HepG2 (cell line): ENCODE results near the gene SLC44A4. TPM values are rescaled to one million over a fixed set of nuclear protein-coding genes. Genes with fewer than 3 reads are reported as not detected.

Experiments used
- ATAC-seq: fragments of 200-7000 bp; cut with Tn5 transposase; 3 replicates; pipeline ENCODE4 v1.9.1; 2020; ENCODE audit warnings: mild to moderate bottlenecking, moderate library complexity
- BruUV-seq: library from RNA; stranded (reverse); fragments of 400-500 nt; replicated peaks from 2 replicates; lab custom pipeline; 2021; lab: Mats Ljungman, UMichigan
- CTCF ChIA-PET: fragments of 300-600 bp; formaldehyde crosslinking; extraction: SDS; loops from one replicate; lab custom pipeline; 2021; ENCODE audit warnings: low total read pairs, inconsistent platforms, low intra/inter-chr PET ratio; lab: Yijun Ruan, JAX
- POLR2A ChIA-PET: fragments of 350-600 bp; sonication (Branson Sonifier 250); formaldehyde crosslinking; loops from one replicate; lab custom pipeline; 2020; ENCODE audit warnings: antibody characterized with exemption, inconsistent platforms; lab: Yijun Ruan, JAX
- DNase-seq: peaks from one replicate; pipeline ENCODE4 v3.0.0-alpha.2; 2015; ENCODE audit warnings: low spot score
- FAIRE-seq: peaks from 3 replicates; lab custom pipeline; 2011; peaks lifted over from hg19 to GRCh38; lab: Jason Lieb, UNC
- H2AFZ ChIP-seq: one replicate; pipeline ENCODE4 v1.6.1; 2011; ENCODE audit warnings: low read length, inconsistent platforms
- H3K27ac ChIP-seq: fragments of 300-600 bp; 3 replicates; pipeline ENCODE4 v1.8.0; 2011; ENCODE audit warnings: mixed run types, mild to moderate bottlenecking, mixed read lengths, low read length, inconsistent platforms; ENCODE audit not compliant: insufficient read depth; ENCODE audit errors: extremely low read length
- H3K27me3 ChIP-seq, 2 experiments: fragments of 200-600 bp in 1 of 2; 2 replicates in 1 of 2; 3 replicates in 1 of 2; pipeline versions ENCODE4 v1.6.0 to v1.8.0; 2011; ENCODE audit warnings: low read length in 2 of 2, mild to moderate bottlenecking in 2 of 2, moderate library complexity in 2 of 2, inconsistent platforms in 1 of 2; ENCODE audit not compliant: insufficient read depth in 2 of 2, control insufficient read depth in 1 of 2
- H3K36me3 ChIP-seq, 2 experiments: fragments of 200-600 bp in 1 of 2; replicated peaks in 1 of 2; 2 replicates in 1 of 2; 3 replicates in 1 of 2; pipeline versions ENCODE4 v1.5.1 to v1.8.0; 2011; ENCODE audit warnings: low read length in 2 of 2, inconsistent platforms in 1 of 2; ENCODE audit not compliant: insufficient read depth in 2 of 2, control insufficient read depth in 1 of 2
- H3K4me1 ChIP-seq: 2 replicates; pipeline ENCODE4 v1.5.1; 2012; ENCODE audit warnings: low read length, inconsistent platforms; ENCODE audit not compliant: insufficient read depth
- H3K4me2 ChIP-seq: 2 replicates; pipeline ENCODE4 v1.6.0; 2011; ENCODE audit warnings: low read depth, low read length, inconsistent platforms
- H3K4me3 ChIP-seq, 3 experiments: fragments of 200-600 bp in 1 of 3; sonication (generic), shearing (Covaris generic) in 1 of 3; replicated peaks in 1 of 3; 2 replicates each; pipeline ENCODE4 v1.5.1; 2011 to 2016; ENCODE audit warnings: low read length in 3 of 3, inconsistent platforms in 2 of 3, low read depth in 2 of 3, mild to moderate bottlenecking in 2 of 3, control low read depth in 1 of 3, mixed read lengths in 1 of 3; ENCODE audit not compliant: insufficient read depth in 1 of 3
- H3K79me2 ChIP-seq: one replicate; pipeline ENCODE4 v1.6.1; 2011; ENCODE audit warnings: low read length, inconsistent platforms; ENCODE audit not compliant: insufficient read depth
- H3K9ac ChIP-seq: 2 replicates; pipeline ENCODE4 v1.6.0; 2011; ENCODE audit warnings: mild to moderate bottlenecking, low read depth, low read length, inconsistent platforms; ENCODE audit not compliant: insufficient read depth
- H3K9me3 ChIP-seq: 2 replicates; pipeline ENCODE4 v1.5.1; 2012; ENCODE audit warnings: mild to moderate bottlenecking, low read length
- H4K20me1 ChIP-seq: 2 replicates; pipeline ENCODE4 v1.6.0; 2011; ENCODE audit warnings: inconsistent platforms, mild to moderate bottlenecking, low read length, moderate library complexity; ENCODE audit not compliant: insufficient read depth
- CEBPG ChIP-seq: IDR thresholded peaks from 2 replicates; pipeline ENCODE4 v1.6.1; 2016
- HNRNPL ChIP-seq: fragments of 200-400 bp; formaldehyde crosslinking; IDR thresholded peaks from 2 replicates; pipeline ENCODE4 v1.6.1; 2017; ENCODE audit warnings: mild to moderate bottlenecking, low read depth, low read length
- MED8 ChIP-seq: sonication (generic); formaldehyde crosslinking; IDR thresholded peaks from 2 replicates; pipeline ENCODE4 v1.8.1; 2023; ENCODE audit warnings: mild to moderate bottlenecking, missing genetic modification reagents; ENCODE audit not compliant: insufficient replicate concordance
- MXD4 ChIP-seq: IDR thresholded peaks from 2 replicates; pipeline ENCODE4 v1.6.1; 2016; ENCODE audit warnings: mild to moderate bottlenecking, missing biosample characterization, missing genetic modification reagents
- NONO ChIP-seq, 2 experiments: fragments of 450-650 bp in 1 of 2; sonication (generic) in 1 of 2; formaldehyde crosslinking in 1 of 2; IDR thresholded peaks in 1 of 2; conservative IDR thresholded peaks in 1 of 2; 2 replicates each; pipeline versions ENCODE4 v1.6.1 to v1.8.0; 2017 to 2022; ENCODE audit warnings: mild to moderate bottlenecking in 1 of 2, missing genetic modification reagents in 1 of 2, moderate library complexity in 1 of 2
- RFX1 ChIP-seq: fragments of 450-650 bp; IDR thresholded peaks from 2 replicates; pipeline ENCODE4 v1.6.1; 2017
- SCMH1 ChIP-seq: sonication (generic); formaldehyde crosslinking; IDR thresholded peaks from 2 replicates; pipeline ENCODE4 v1.9.0; 2021; ENCODE audit warnings: missing genetic modification reagents, mild to moderate bottlenecking, borderline replicate concordance
- U2AF2 ChIP-seq: fragments of 200-400 bp; formaldehyde crosslinking; IDR thresholded peaks from 2 replicates; pipeline ENCODE4 v1.6.1; 2017; ENCODE audit warnings: low read depth, mild to moderate bottlenecking, low read length
- ZBTB1 ChIP-seq: sonication (generic); formaldehyde crosslinking; IDR thresholded peaks from 2 replicates; pipeline ENCODE4 v1.4.0; 2020; ENCODE audit warnings: missing genetic modification reagents, borderline replicate concordance
- ZNF205 ChIP-seq: IDR thresholded peaks from 2 replicates; pipeline ENCODE4 v1.6.1; 2018; ENCODE audit warnings: missing biosample characterization, missing genetic modification reagents
- ZNF224 ChIP-seq: sonication (generic); formaldehyde crosslinking; IDR thresholded peaks from 2 replicates; pipeline ENCODE4 v1.5.0; 2020; ENCODE audit warnings: mild to moderate bottlenecking, missing genetic modification reagents
- ZNF251 ChIP-seq: sonication (generic); formaldehyde crosslinking; IDR thresholded peaks from 2 replicates; pipeline ENCODE4 v1.9.0; 2021; ENCODE audit warnings: mild to moderate bottlenecking, missing genetic modification reagents
- ZNF792 ChIP-seq: IDR thresholded peaks from 2 replicates; pipeline ENCODE4 v1.6.1; 2016
- WGBS: methylation state at CpG from one replicate; pipeline ENCODE4 v1.1.6; 2017; ENCODE audit warnings: low lambda C conversion rate; 5-methylcytosine and 5-hydroxymethylcytosine counted together
- in situ Hi-C: cut with HindIII; loops from 2 replicates; pipeline ENCODE4 v1.10.0; 2017; ENCODE audit warnings: low pct_unique_long_range_greater_than_20kb; ENCODE audit not compliant: extremely low pct_ligation_motif_present
- intact Hi-C: fragments of 100-400 bp; cut with micrococcal nuclease; formaldehyde crosslinking; loops from one replicate; pipeline ENCODE4 v1.10.0; 2022; ENCODE audit not compliant: unreplicated experiment
- polyA plus RNA-seq, 8 experiments: library from polyadenylated mRNA; depleted of rRNA in 3 of 8; stranded (reverse) in 7 of 8; unstranded in 1 of 8; fragments of >200 nt; fragmentation: Illumina TruSeq in 4 of 8; extraction: Trizol in 4 of 8; gene quantifications; 2 replicates each; pipeline versions ENCODE4 v1.2.1 to v1.2.3, GENCODE V29; 2011 to 2016; ENCODE audit warnings: low read depth in 4 of 8, missing spikeins in 1 of 8, mixed read lengths in 1 of 8; ENCODE audit not compliant: insufficient read depth in 1 of 8
- total RNA-seq, 5 experiments: library from RNA; depleted of rRNA; stranded (reverse); fragments of >200 nt; fragmentation: Illumina TruSeq; extraction: Trizol; gene quantifications; 2 replicates each; pipeline ENCODE4 v1.2.3, GENCODE V29; 2016; ENCODE audit warnings: low read depth in 1 of 5
- TF ChIP-seq, protein P1 (sequence below): IDR thresholded peaks from 2 replicates; pipeline ENCODE4 v1.6.1; 2016; ENCODE audit warnings: low read depth, borderline replicate concordance
- TF ChIP-seq, protein P2 (sequence below): sonication (generic); formaldehyde crosslinking; IDR thresholded peaks from 2 replicates; pipeline ENCODE4 v1.4.0; 2020; ENCODE audit warnings: missing genetic modification reagents
- TF ChIP-seq, protein P3 (sequence below): sonication (generic); formaldehyde crosslinking; IDR thresholded peaks from 2 replicates; pipeline ENCODE4 v1.4.0; 2020; ENCODE audit warnings: missing genetic modification reagents, mild to moderate bottlenecking, borderline replicate concordance

SLC44A4 gene
- total and polyA plus RNA-seq, 2 of the 13 experiments (the other 11 are each of a cell fraction or from before 2014, with no cell fraction given): 3.5 to 5.9 TPM

DNA sequence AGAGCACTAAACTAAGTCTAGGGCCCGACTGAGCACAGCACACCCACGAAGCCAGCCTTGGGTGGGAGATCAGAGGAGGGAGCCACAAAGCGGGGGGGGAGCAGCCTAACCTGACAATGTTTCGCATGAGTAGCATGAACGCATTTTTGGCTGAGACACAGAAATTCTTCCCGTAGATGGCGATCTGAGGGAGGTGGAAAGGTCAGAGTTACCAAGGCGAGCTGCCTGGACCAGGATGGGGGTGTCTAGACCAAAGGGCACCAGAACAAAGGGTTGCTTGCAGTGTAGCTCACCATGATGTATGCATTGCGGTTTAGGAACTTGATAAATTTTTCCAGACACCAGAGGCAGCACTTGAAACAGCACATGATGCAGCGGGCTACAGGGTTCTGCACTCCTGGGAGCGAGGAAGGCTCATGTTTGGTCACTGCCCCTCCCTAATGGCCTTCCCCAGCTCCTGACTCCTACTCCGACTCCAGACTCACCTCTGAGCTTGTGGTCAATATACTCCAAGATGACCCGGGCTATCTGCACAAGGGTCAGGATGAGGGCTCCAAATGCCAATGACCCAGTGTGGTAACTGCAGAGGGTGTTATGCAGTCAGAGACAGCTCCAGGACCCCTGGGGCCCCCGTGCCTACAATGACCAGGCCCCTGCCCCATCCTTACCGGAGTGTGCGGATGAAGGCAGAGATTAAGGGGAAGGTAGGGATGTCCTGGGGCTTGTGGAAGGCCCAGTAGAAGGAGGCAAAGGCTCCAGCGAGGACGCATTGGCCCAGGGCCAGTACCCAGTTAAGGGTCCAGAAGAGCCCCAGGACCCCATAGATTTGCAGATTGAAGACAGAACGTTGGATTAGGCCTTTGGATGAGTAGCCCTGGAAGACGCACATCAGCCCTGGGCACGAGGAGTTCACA lies 13.3 kb downstream of the SLC44A4 start (continued):
- TF ChIP-seq, protein P1, sequence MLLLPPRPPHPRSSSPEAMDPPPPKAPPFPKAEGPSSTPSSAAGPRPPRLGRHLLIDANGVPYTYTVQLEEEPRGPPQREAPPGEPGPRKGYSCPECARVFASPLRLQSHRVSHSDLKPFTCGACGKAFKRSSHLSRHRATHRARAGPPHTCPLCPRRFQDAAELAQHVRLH (CRISPR knock-in tag): 0 out of 2 replicates have a peak, but pooled peaks have one; percentile 34
- TF ChIP-seq ZNF792: peak; percentile 84; the same call in 1 of the 2 replicates
- TF ChIP-seq, protein P2, sequence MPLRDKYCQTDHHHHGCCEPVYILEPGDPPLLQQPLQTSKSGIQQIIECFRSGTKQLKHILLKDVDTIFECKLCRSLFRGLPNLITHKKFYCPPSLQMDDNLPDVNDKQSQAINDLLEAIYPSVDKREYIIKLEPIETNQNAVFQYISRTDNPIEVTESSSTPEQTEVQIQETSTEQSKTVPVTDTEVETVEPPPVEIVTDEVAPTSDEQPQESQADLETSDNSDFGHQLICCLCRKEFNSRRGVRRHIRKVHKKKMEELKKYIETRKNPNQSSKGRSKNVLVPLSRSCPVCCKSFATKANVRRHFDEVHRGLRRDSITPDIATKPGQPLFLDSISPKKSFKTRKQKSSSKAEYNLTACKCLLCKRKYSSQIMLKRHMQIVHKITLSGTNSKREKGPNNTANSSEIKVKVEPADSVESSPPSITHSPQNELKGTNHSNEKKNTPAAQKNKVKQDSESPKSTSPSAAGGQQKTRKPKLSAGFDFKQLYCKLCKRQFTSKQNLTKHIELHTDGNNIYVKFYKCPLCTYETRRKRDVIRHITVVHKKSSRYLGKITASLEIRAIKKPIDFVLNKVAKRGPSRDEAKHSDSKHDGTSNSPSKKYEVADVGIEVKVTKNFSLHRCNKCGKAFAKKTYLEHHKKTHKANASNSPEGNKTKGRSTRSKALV (CRISPR knock-in tag): no peak; the same call in 1 of the 2 replicates
- TF ChIP-seq ZNF224: no peak
- TF ChIP-seq NONO (IDR thresholded peaks at IDR 0.05): no peak
- TF ChIP-seq NONO (CRISPR knock-in tag; conservative IDR thresholded peaks at IDR 0.05): peak; percentile 63; the same call in 1 of the 2 replicates
- peak; percentile 80; the same call in 1 of the 2 replicates for TF ChIP-seq ZNF205 (CRISPR knock-in tag)

DNA sequence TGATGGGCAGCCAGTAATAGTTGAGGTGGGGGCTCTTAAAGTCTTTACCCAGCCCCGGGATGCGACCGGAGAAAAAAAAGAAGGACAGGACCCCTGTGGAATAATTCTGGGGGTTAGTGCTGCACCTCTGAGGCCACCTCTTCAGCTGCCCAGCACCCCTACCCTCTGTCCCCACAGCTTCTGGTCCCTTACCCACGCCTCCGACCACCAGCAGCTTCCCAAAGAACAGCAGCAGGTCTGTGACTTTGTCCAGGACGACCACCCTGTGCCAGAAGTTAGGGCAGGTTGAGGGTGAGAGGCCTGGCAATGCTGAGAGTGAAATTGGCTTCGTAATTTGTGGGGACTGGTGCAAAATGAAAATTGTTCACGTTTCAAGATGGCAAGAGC lies 14.0 kb downstream of the SLC44A4 start:
- H3K4me1 ChIP-seq: peaks cover 64% of the 10 kb centered on the region
- no peak for DNase-seq
- no TSS peak for BruUV-seq
- peak overlapping the region; percentile 16 for H2AFZ ChIP-seq
- ChIA-PET CTCF (no interaction called here), POLR2A (interaction anchor here (0.6 to 5.4 kb wide), 37 partner anchors 8 to 263 kb away, joined by 3 to 264 read pairs (median 6); partner anchors contain the start of genes ATF6B, BAG6, CFB and CLIC1)
- H3K9me3 ChIP-seq: no peaks in the 10 kb centered on the region
- H3K4me3 ChIP-seq: peak overlapping the region; percentile 62 to 99 (median 73)
- no peaks in the 10 kb centered on the region; a peak in 1 of 5 replicates for H3K27me3 ChIP-seq
- in situ Hi-C loops (no loop called here), intact Hi-C loops (loop anchor here (1.0 to 2.0 kb wide), 2 partner anchors 12 to 32 kb away; partner anchors contain the start of gene EHMT2)
- peaks cover 0 to 14% of the 10 kb centered on the region in 2 experiments; a peak in 4 of 5 replicates for H3K36me3 ChIP-seq
- peak overlapping the region; percentile 92 for H3K27ac ChIP-seq
- WGBS: 1% methylated on average over 8 of the region's 8 CpGs
- H3K9ac ChIP-seq: peak overlapping the region; percentile 77
- H4K20me1 ChIP-seq: no peaks in the 10 kb centered on the region
- peak overlapping the region; percentile 99 for H3K4me2 ChIP-seq
- H3K79me2 ChIP-seq: peaks cover 34% of the 10 kb centered on the region
- ATAC-seq: no peak
- no peak for FAIRE-seq
- TF ChIP-seq SCMH1 (no peak), MXD4 (CRISPR knock-in tag) (no peak), ZNF251 (0 out of 2 replicates have a peak, but pooled peaks have one; percentile 34), U2AF2 (no peak), CEBPG (CRISPR knock-in tag) (no peak), HNRNPL (0 out of 2 replicates have a peak, but pooled peaks have one; percentile 23), RFX1 (no peak), MED8 (CRISPR knock-in tag) (no peak), ZBTB1 (CRISPR knock-in tag) (no peak)
- TF ChIP-seq, protein P3, sequence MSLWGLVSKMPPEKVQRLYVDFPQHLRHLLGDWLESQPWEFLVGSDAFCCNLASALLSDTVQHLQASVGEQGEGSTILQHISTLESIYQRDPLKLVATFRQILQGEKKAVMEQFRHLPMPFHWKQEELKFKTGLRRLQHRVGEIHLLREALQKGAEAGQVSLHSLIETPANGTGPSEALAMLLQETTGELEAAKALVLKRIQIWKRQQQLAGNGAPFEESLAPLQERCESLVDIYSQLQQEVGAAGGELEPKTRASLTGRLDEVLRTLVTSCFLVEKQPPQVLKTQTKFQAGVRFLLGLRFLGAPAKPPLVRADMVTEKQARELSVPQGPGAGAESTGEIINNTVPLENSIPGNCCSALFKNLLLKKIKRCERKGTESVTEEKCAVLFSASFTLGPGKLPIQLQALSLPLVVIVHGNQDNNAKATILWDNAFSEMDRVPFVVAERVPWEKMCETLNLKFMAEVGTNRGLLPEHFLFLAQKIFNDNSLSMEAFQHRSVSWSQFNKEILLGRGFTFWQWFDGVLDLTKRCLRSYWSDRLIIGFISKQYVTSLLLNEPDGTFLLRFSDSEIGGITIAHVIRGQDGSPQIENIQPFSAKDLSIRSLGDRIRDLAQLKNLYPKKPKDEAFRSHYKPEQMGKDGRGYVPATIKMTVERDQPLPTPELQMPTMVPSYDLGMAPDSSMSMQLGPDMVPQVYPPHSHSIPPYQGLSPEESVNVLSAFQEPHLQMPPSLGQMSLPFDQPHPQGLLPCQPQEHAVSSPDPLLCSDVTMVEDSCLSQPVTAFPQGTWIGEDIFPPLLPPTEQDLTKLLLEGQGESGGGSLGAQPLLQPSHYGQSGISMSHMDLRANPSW (CRISPR knock-in tag): 0 out of 2 replicates have a peak, but pooled peaks have one; percentile 32
